ENCODE results near the gene PAAF1. TPM values are rescaled to one million over a fixed set of nuclear protein-coding genes. Genes with fewer than 3 reads are reported as not detected.

The PAAF1 gene, protein sequence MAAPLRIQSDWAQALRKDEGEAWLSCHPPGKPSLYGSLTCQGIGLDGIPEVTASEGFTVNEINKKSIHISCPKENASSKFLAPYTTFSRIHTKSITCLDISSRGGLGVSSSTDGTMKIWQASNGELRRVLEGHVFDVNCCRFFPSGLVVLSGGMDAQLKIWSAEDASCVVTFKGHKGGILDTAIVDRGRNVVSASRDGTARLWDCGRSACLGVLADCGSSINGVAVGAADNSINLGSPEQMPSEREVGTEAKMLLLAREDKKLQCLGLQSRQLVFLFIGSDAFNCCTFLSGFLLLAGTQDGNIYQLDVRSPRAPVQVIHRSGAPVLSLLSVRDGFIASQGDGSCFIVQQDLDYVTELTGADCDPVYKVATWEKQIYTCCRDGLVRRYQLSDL
- total RNA-seq (2014; rRNA removed), result 10.0 and 11.7 TPM in 2 replicates
- 15.6 TPM for polyA plus RNA-seq (2012)

DNA sequence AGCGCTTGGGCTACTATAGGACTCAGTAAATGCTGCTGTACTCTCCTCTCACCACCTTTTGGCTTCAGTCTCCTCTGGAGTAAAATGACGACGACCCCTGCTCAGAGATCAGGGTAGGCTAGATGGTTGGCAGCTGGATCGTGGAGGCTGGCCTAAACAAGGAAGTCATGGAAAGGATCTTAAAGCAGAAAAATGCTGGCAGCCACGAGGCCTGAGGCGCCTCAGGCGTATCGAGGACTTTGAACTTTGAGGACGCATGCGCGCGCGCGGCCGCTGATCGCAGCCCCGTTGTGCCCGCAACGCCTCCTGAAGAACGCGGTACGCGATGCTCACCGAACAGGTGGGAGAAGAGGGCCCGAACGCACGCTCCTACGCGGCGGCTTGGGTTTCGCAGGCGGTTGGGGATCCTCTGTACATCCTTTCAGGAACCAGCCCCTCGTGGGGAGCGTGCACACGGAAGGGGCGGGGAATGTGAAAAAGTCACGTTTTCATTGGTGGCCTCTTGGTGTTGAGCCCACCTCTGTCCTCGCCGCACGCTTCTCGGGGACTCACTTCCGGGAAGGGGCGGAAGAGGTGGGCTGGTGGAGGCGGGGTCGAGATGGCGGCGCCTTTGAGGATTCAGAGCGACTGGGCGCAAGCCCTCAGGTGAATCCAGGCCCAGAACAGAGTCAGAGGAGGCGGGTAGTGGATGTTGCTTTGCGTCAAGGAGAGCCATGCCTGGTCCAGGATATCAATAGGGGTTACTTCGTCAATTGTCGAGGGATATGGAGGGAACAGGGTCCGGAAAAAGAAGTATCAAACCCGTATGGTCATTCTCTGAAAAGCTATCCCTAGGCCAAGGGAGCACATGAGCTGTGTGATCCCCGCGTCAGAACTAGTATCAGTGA, at the start of gene PAAF1, which contains the start of gene COA4:
TSS of gene PAAF1 (plus strand) at position 576 of the 887 bp plus-strand sequence. CDS start at position 599, 23 bp downstream.
TSS of gene COA4 (minus strand) at position 423 of the 887 bp plus-strand sequence. CDS start 3,468 bp downstream, outside the sequence.
- DNase-seq (ENCODE audit: low read depth), result peak; percentile 98

- DNase-seq (ENCODE audit: low read depth), result no peak
Observed at GRCh38 chr11:73830261-73830660, 46.5 kb upstream of the PAAF1 start.

- no peak for DNase-seq (ENCODE audit: low read depth)
Observed at GRCh38 chr11:73833067-73833466, 43.7 kb upstream of the PAAF1 start.

DNA sequence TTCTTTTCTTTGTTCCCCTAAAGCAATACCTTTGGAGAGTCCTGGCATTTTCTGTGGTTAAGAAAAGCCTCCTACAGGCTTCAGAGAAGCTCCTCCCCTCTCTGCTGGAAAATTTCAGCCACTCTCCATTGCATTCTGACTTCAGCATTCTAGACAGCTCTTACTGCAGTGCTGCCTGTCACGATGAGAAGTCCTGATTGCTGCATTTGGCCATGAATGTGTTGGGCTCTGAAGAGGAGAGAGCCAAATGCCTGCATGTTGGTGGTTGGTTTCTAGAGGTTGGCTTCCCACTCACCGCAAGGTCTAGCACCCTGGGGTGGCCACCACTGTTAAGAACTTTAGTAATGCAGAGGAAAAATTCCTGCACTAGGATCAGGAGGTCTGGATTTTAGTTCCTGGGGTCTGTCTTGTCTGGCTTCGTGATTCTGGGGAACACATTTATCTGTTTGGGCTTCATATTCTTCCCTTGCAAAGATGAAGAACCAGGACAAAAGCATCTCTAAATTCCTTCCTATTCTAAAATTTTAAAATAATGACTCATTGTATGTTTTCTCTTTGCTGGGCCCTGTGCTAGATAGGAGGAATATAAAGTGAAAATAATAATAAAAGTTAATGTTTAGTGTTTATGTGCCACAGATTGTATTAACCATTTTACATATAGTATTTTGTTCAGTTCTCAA, 38.2 kb upstream of the PAAF1 start:
- peak; percentile 27 for DNase-seq (ENCODE audit: low read depth)

- no peak for DNase-seq (ENCODE audit: low read depth)
Observed at GRCh38 chr11:73839123-73839457, 37.7 kb upstream of the PAAF1 start.

DNA sequence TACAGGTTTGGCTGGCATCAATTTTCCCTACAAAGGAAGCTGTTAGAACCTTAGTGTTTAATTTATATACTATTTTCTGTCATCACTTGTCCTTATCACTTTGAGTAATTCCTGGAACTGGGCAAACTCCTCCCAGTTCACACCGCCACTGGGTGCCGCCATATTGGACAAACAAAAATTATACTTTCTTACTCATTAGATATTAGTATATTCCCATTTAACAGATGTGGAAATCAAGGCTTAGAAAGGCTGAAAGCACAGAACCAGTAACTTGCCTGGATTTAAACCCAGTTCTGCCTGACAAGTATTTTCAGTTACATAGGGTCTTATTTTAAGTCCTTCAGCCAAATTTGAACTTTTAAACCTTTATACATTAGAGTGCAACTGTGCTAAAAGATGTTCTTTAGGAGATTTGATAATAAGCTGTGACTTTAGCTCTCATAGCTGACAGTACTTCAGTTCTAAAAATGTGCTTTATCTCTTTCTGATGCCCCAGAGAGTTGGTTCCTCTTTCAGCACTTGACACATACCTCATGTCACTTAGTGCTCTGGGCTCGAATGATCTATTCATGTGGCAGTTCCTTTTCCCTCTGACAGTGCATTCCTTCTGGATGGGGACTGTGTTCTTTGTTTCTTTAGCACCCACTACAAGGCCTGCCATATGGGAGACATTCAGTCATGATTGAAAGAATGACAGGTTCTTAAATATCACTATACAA, 25.6 kb upstream of the PAAF1 start:
- DNase-seq (ENCODE audit: low read depth), result no peak

DNA sequence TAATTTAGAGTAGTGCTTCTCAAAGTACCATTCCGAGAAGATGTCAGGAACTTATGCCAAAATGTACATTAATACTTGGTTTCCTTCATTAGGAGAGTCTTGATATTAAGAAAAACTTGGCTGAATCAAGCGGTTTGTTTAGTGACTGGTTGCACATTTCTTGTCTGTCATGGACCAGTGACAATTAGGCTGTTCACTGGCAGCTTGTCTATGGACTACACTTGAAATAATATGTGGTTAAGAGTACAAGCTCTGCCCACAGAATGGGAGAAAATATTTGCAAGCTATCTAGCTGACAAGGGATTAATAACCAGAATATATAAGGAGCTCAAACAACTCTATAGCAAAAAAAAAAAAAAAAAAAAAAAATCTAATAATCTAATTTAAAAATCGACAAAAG, 24.8 kb upstream of the PAAF1 start:
- DNase-seq (ENCODE audit: low read depth), result no peak

DNA sequence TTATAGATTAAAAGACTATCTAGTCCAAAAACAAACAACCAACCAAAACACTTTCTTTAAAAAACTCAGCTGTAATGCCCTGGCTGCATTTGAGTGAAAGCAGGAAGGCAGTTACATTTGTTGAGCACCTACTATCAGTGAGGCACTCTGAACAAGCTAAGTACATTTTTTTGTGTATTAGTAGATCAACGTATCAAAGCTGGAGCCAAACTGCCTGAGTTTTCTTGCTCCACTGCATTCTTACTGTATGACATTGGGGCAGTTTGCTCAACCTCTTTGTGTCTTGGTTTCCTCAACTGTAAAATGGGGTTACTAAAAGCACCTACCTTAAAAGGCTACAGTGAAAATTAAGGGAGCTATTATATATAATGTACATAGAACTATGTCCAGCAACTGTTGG, 22.1 kb upstream of the PAAF1 start:
- DNase-seq (ENCODE audit: low read depth), result no peak

DNA sequence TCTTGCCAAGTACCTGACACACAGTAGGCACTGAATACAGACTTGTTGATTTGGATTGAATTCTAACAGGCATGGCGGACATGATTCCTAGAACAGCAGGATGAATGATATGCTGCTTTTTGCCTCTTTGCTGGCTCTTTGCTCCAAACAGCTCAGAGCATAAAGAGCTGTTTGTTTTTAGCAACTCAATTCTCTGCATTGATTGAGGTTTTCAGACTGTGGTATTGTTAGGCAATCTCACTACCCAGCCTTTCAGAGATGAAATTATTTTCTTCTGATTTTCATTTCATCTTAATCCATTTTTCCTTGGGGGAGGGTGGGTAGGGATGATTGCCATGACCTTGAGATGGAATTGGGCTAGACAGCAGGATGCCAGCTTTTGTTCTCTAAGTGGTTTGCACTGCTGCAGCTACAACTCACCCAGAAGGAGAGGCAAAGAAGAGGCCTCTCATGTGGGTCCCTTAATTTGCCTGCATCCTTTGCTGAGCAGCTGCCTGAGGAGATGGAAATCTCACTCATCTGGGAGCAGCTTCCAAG, 20.7 kb upstream of the PAAF1 start:
- no peak for DNase-seq (ENCODE audit: low read depth)

GRCh38 chr11:73859671-73860070, 17.1 kb upstream of the PAAF1 start:
- DNase-seq (ENCODE audit: low read depth), result no peak

GRCh38 chr11:73860202-73860601, 16.6 kb upstream of the PAAF1 start:
- DNase-seq (ENCODE audit: low read depth), result no peak

GRCh38 chr11:73862986-73863385, 13.8 kb upstream of the PAAF1 start:
- no peak for DNase-seq (ENCODE audit: low read depth)

DNA sequence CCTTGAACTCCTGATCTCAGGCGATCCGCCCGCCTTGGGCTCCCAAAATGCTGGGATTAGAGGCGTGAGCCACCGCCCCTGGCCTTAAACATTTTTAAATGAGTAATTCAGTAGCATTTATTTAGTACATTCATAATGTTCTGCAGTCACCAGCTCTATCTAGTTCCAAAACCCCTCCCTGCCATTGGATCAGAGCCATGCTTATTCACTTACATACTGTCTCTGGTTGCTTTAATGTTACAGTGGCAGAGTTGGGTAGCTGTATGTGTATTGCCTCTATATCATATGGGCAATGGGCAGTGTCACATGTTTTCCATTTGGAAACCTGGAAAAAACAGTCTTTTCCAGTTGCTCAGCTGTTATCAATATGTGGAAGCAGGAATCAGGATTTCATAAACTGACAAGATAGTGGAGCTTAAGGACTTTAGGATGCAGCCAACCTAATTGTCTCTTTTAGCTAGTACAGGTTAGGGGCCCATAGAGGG, 10.7 kb upstream of the PAAF1 start:
- peak; percentile 62 for DNase-seq (ENCODE audit: low read depth)

GRCh38 chr11:73866586-73866996, 10.2 kb upstream of the PAAF1 start:
- peak; percentile 97 for DNase-seq (ENCODE audit: low read depth)

DNA sequence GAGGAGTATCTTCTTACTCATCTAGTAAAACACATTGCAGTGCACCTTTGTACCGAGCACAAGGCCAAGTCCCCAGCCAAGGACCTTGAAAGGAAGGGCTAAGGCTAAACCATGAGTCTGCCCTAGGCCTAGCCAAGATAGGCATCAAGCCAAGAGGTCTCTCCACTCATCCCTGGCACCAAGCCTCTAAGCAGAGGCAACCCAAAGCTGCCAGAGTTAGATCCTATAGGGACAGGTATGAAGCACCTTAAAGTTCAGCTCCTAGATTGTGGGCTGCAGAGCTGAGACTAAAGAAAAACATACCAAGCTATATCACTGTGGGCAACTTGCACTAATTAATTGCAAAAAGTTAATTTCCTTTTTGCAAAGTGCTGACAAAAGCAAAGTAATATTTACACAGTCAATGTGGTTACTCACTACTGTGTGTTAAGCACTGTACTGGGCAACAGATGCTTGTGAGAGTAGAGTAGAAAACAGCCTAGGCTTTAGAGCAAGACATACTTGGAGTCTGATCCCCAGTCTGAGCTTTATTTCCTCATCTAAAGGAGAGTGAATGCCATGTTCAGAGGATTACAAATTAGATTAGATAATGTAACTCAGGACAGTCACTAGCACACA, 7.4 kb upstream of the PAAF1 start:
- no peak for DNase-seq (ENCODE audit: low read depth)

- no peak for DNase-seq (ENCODE audit: low read depth)
Observed at GRCh38 chr11:73870261-73870660, 6.5 kb upstream of the PAAF1 start.

GRCh38 chr11:73872749-73873357, 3.9 kb upstream of the PAAF1 start:
- peak; percentile 97 for DNase-seq (ENCODE audit: low read depth)

DNA sequence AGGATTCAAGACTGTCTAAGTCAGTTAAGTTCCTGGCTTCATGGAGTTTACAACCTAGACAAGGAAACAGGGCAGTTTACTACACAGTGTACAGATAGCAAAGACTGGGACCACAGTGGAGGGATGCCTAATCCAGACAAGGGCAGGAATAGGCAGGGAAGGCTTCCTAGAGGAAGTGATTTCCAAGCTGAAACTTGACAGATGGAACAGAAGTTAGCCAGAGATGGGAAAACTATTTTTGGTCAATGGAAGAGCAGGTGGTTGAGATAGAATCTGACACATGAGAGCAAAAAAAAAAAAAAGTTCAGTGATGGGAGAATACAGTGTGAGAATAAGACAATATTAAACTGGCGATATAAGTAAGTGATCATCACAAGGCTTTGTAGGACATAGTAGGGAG, 1.4 kb upstream of the PAAF1 start:
- DNase-seq (ENCODE audit: low read depth), result peak; percentile 66

DNA sequence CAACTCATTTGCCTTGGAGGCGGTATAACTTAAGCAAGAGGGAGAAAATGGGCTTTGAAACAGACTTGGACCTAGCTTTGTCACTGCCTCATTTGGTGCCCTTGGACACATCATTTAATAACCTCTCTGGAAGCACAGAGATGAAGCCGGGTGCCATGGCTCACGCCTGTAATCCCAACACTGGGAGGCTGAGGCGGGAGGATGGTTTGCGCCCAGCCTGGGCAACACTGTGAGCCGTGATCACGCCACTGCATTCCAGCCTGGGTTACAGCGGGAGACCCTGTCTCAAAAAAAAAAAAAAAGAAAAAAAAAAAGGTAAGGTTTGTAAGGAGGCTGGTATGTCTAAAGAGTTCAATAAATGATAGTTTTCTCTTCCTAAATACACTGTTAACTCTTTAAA, 959 bp upstream of the PAAF1 start:
- DNase-seq (ENCODE audit: low read depth), result no peak

DNA sequence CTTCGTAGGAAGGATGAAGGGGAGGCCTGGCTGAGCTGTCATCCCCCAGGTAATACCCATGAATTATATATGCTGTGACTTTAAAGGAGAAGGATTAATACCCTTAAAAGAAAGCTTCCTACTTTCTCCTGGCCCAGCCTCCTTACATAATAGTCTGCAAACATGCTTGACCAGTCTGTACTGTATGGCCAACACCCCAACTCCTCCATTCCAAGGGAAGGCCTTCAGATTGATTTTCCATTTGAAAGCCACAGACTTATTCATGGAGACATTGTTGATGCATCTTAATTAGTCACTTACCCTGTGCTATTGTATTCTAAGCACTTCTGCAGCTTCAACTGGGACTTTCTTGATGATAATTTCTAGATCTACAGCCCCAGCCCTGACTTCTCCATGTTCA, 2.0 kb downstream of the PAAF1 start:
- no peak for DNase-seq (ENCODE audit: low read depth)
